ENCODE results near the gene SCMH1.
"Not testable (repeated sequence)": the region's sequence is repeated elsewhere in the genome, so short reads cannot be mapped to it uniquely, and the experiment has no call there.

The SCMH1 gene

GRCh38 chr1:41152622-41153044 lies 89.5 kb downstream of the SCMH1 start:
- DNase-seq (ENCODE audit: extremely low read depth, low read depth), result peak; percentile 59
- no peak for TF ChIP-seq CTCF (IDR thresholded peaks at IDR 0.05; ENCODE audit: low read depth, low read length)

DNA sequence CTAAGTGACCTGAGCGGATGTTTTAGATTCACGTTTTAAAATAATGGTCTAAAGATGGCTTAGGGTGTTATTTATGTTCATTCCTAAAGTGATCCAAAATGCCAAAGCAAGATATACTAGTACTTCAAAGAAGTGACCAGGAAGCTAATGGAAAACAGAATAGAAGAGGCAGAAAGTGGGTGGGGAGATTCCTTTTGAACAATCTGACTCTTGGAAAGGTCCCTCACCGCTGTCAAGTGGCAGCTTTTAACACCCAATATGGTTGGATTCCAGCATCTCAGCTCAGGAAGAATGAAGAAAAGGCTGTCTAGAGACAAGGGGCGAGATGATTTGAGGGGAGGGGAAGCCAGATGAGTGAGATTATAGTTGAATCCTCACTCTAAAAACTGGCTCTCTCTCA lies 90.3 kb downstream of the SCMH1 start:
- no peak for DNase-seq (ENCODE audit: extremely low read depth, low read depth)
- TF ChIP-seq CTCF (IDR thresholded peaks at IDR 0.05; ENCODE audit: low read depth, low read length), result no peak

DNA sequence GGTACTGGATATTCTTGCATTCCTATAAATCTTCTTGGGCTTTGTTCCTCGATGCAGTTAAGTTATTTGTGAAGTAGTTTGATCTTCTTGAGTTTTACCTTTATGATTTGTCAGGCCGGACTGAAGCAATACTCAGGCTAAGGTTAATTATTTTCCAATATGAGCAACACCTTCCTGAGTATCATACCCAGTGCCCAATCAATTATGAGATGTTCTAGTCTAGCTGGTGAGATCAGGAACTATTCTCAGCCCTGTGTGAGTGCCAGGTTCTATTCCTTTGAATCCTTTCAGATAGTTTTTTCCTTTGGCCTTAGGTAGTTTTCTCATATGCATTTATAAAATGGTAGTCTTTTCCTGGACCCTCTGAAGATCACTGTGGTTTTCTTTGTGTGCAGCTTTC lies 92.5 kb downstream of the SCMH1 start:
- no peak for TF ChIP-seq CTCF (IDR thresholded peaks at IDR 0.05; ENCODE audit: low read depth, low read length)

DNA sequence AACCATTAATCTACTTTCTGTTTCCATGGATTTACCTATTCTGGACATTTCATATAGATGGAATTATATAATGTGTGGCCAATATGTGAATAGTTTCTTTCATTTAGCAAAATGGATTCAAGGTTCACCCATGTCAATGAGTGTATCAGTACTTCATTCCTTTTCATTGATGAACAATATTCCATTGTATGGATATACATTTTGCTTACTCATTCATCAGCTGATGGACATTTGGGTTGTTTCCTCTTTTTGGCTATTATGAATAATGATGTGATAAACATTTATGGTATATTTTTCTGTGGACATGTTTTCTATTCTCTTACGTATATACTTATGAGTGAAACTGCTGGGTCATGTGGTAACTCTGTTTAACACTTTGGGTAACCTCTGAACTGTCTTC lies 97.8 kb downstream of the SCMH1 start:
- no peak for TF ChIP-seq CTCF (IDR thresholded peaks at IDR 0.05; ENCODE audit: low read depth, low read length)
- no peak for DNase-seq (ENCODE audit: extremely low read depth, low read depth)

More for the DNA sequence above, 92.5 kb downstream of the SCMH1 start:
- DNase-seq (ENCODE audit: extremely low read depth, low read depth), result no peak

- DNase-seq (ENCODE audit: extremely low read depth, low read depth), result no peak
- no peak for TF ChIP-seq CTCF (IDR thresholded peaks at IDR 0.05; ENCODE audit: low read depth, low read length)
Measured at GRCh38 chr1:41138549-41138948, 103.6 kb downstream of the SCMH1 start.

GRCh38 chr1:41135196-41135947 lies 106.7 kb downstream of the SCMH1 start:
- no peak for DNase-seq (ENCODE audit: extremely low read depth, low read depth)
- TF ChIP-seq CTCF (IDR thresholded peaks at IDR 0.05; ENCODE audit: low read depth, low read length), result no peak

DNA sequence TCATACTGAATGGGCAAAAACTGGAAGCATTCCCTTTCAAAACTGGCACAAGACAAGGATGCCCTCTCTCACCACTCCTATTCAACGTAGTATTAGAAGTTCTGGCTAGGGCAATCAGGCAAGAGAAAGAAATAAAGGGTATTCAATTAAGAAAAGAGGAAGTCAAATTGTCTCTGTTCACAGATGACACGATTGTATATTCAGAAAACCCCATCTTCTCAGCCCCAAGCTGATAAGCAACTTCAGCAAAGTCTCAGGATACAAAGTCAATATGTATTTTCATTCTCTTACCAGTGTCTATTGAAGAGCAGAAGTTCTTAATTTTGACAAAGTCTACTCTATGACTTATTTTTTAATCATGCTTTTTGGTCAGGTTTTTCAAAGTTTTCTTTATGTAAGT lies 107.8 kb downstream of the SCMH1 start:
- not testable (repeated sequence) for DNase-seq (ENCODE audit: extremely low read depth, low read depth)

Measured in AG09319 (cell line).